ENCODE results near the gene CSNK1A1L.

CSNK1A1L gene

GRCh38 chr13:37105251-37105714 lies at the start of gene CSNK1A1L:
Gene CSNK1A1L (minus strand): TSS chr13:37105664. CDS start chr13:37105256, 408 bp downstream.
- no peak for DNase-seq (ENCODE audit: low read depth in 2 of 2)

GRCh38 chr13:37149380-37149779 lies 43.9 kb upstream of the CSNK1A1L start:
- DNase-seq (ENCODE audit: low read depth in 2 of 2), result no peak

GRCh38 chr13:37148501-37148900 lies 43.0 kb upstream of the CSNK1A1L start:
- peak; percentile 39 to 45 for DNase-seq (ENCODE audit: low read depth in 2 of 2)

- no peak for DNase-seq (ENCODE audit: low read depth in 2 of 2)
These were observed 39.2 kb upstream of the CSNK1A1L start for GRCh38 chr13:37144661-37145060.

GRCh38 chr13:37143911-37144310 lies 38.4 kb upstream of the CSNK1A1L start:
- DNase-seq (ENCODE audit: low read depth in 2 of 2), result peak in 1 of 2 experiments; percentile 41

GRCh38 chr13:37142877-37143276 lies 37.4 kb upstream of the CSNK1A1L start:
- no peak for DNase-seq (ENCODE audit: low read depth in 2 of 2)

GRCh38 chr13:37141011-37141410 lies 35.5 kb upstream of the CSNK1A1L start:
- DNase-seq (ENCODE audit: low read depth in 2 of 2), result peak in 1 of 2 experiments; percentile 36

GRCh38 chr13:37139356-37139755 lies 33.9 kb upstream of the CSNK1A1L start:
- no peak for DNase-seq (ENCODE audit: low read depth in 2 of 2)

- no peak for DNase-seq (ENCODE audit: low read depth in 2 of 2)
These were observed 33.5 kb upstream of the CSNK1A1L start for GRCh38 chr13:37138926-37139325.

GRCh38 chr13:37138169-37138568 lies 32.7 kb upstream of the CSNK1A1L start:
- DNase-seq (ENCODE audit: low read depth in 2 of 2), result peak; percentile 80

GRCh38 chr13:37136633-37137032 lies 31.2 kb upstream of the CSNK1A1L start:
- no peak for DNase-seq (ENCODE audit: low read depth in 2 of 2)

- DNase-seq (ENCODE audit: low read depth in 2 of 2), result no peak
These were observed 30.7 kb upstream of the CSNK1A1L start for GRCh38 chr13:37136187-37136586.

GRCh38 chr13:37134411-37135041 lies 29.1 kb upstream of the CSNK1A1L start:
- peak; percentile 82 to 83 for DNase-seq (ENCODE audit: low read depth in 2 of 2)

GRCh38 chr13:37132211-37132610 lies 26.7 kb upstream of the CSNK1A1L start:
- DNase-seq (ENCODE audit: low read depth in 2 of 2), result no peak

- DNase-seq (ENCODE audit: low read depth in 2 of 2), result no peak
These were observed 25.6 kb upstream of the CSNK1A1L start for GRCh38 chr13:37131092-37131491.

GRCh38 chr13:37129866-37130265 lies 24.4 kb upstream of the CSNK1A1L start:
- no peak for DNase-seq (ENCODE audit: low read depth in 2 of 2)

- peak; percentile 66 to 67 for DNase-seq (ENCODE audit: low read depth in 2 of 2)
These were observed 22.3 kb upstream of the CSNK1A1L start for GRCh38 chr13:37127691-37128241.

- no peak for DNase-seq (ENCODE audit: low read depth in 2 of 2)
These were observed 17.9 kb upstream of the CSNK1A1L start for GRCh38 chr13:37123337-37123736.

- DNase-seq (ENCODE audit: low read depth in 2 of 2), result no peak
These were observed 12.6 kb upstream of the CSNK1A1L start for GRCh38 chr13:37118016-37118415.

GRCh38 chr13:37114250-37114649 lies 8.8 kb upstream of the CSNK1A1L start:
- no peak for DNase-seq (ENCODE audit: low read depth in 2 of 2)

- DNase-seq (ENCODE audit: low read depth in 2 of 2), result no peak
These were observed 8.1 kb upstream of the CSNK1A1L start for GRCh38 chr13:37113534-37113933.

GRCh38 chr13:37109051-37109678 lies 3.7 kb upstream of the CSNK1A1L start:
- DNase-seq (ENCODE audit: low read depth in 2 of 2), result peak; percentile 49

- DNase-seq (ENCODE audit: low read depth in 2 of 2), result no peak
These were observed 2.4 kb upstream of the CSNK1A1L start for GRCh38 chr13:37107868-37108267.
